GM15510 (cell line): Measurements from ENCODE around the gene GKN2.

Experiments used
- POLR2A ChIP-seq: IDR thresholded peaks from 3 replicates; pipeline ENCODE4 v1.6.1; 2011; ENCODE audit warnings: borderline replicate concordance; ENCODE audit not compliant: insufficient read length; ENCODE audit errors: extremely low read depth

GKN2 gene

GRCh38 chr2:68970566-68971265 is 18.0 kb upstream of the GKN2 start:
- no peak for TF ChIP-seq POLR2A

- no peak for TF ChIP-seq POLR2A
These were observed 17.2 kb upstream of the GKN2 start for GRCh38 chr2:68969736-68970490.

GRCh38 chr2:68968221-68968620 is 15.5 kb upstream of the GKN2 start:
- TF ChIP-seq POLR2A = no peak

GRCh38 chr2:68964282-68964681 is 11.6 kb upstream of the GKN2 start:
- TF ChIP-seq POLR2A = no peak

GRCh38 chr2:68961380-68961779 is 8.7 kb upstream of the GKN2 start:
- no peak for TF ChIP-seq POLR2A

GRCh38 chr2:68959001-68959400 is 6.3 kb upstream of the GKN2 start:
- no peak for TF ChIP-seq POLR2A

- no peak for TF ChIP-seq POLR2A
These were observed 794 bp downstream of the GKN2 start for GRCh38 chr2:68951899-68952298.

GRCh38 chr2:68948710-68949109 is 4.0 kb downstream of the GKN2 start:
- TF ChIP-seq POLR2A = no peak

- TF ChIP-seq POLR2A = no peak
These were observed 6.6 kb downstream of the GKN2 start for GRCh38 chr2:68946117-68946516.

- no peak for TF ChIP-seq POLR2A
These were observed 8.8 kb downstream of the GKN2 start for GRCh38 chr2:68943581-68944568.

- TF ChIP-seq POLR2A = no peak
These were observed 9.9 kb downstream of the GKN2 start for GRCh38 chr2:68942827-68943226.

- no peak for TF ChIP-seq POLR2A
These were observed 12.3 kb downstream of the GKN2 start for GRCh38 chr2:68940369-68940768.

GRCh38 chr2:68939962-68940361 is 12.7 kb downstream of the GKN2 start:
- TF ChIP-seq POLR2A = no peak

- no peak for TF ChIP-seq POLR2A
These were observed 13.8 kb downstream of the GKN2 start for GRCh38 chr2:68938938-68939337.
